Rectal smooth muscle tissue (tissue), 1 donor: ENCODE results near the gene CHST11.
A peak's percentile ranks its signal among the peaks of the same experiment; 100 is the strongest.

ENCODE experiments used
- H3K27ac ChIP-seq: one replicate; pipeline ENCODE4 v1.7.0; 2013; ENCODE audit warnings: low read depth, low read length, inconsistent platforms
- H3K27me3 ChIP-seq: one replicate; pipeline ENCODE4 v1.7.0; 2013; ENCODE audit warnings: low read length; ENCODE audit not compliant: control insufficient read depth, insufficient read depth
- H3K36me3 ChIP-seq: one replicate; pipeline ENCODE4 v1.7.0; 2013; ENCODE audit warnings: low read length; ENCODE audit not compliant: control insufficient read depth, insufficient read depth
- H3K4me1 ChIP-seq: one replicate; pipeline ENCODE4 v1.7.0; 2013; ENCODE audit warnings: low read length; ENCODE audit not compliant: control insufficient read depth, insufficient read depth
- H3K4me3 ChIP-seq: one replicate; pipeline ENCODE4 v1.7.0; 2013; ENCODE audit warnings: low read length
- H3K9ac ChIP-seq: one replicate; pipeline ENCODE4 v1.7.0; 2013; ENCODE audit warnings: low read length

The CHST11 gene

GRCh38 chr12:104455578-104456416, 951 bp upstream of the CHST11 start:
- H3K4me3 ChIP-seq, result peak overlapping the region; percentile 79
- peaks cover 2% of the 10 kb centered on the region for H3K4me1 ChIP-seq
- H3K9ac ChIP-seq, result peak overlapping the region; percentile 60
- H3K27ac ChIP-seq, result peak overlapping the region; percentile 31
- H3K36me3 ChIP-seq, result no peaks in the 10 kb centered on the region
- H3K27me3 ChIP-seq, result peaks cover 2% of the 10 kb centered on the region

- peak overlapping the region; percentile 53 for H3K9ac ChIP-seq
- peaks cover 2% of the 10 kb centered on the region for H3K27me3 ChIP-seq
- H3K4me3 ChIP-seq, result peak overlapping the region; percentile 79
- H3K36me3 ChIP-seq, result no peaks in the 10 kb centered on the region
- H3K27ac ChIP-seq, result peak overlapping the region; percentile 68
- peaks cover 2% of the 10 kb centered on the region for H3K4me1 ChIP-seq
Observed at GRCh38 chr12:104456950-104457745, 400 bp downstream of the CHST11 start.

DNA sequence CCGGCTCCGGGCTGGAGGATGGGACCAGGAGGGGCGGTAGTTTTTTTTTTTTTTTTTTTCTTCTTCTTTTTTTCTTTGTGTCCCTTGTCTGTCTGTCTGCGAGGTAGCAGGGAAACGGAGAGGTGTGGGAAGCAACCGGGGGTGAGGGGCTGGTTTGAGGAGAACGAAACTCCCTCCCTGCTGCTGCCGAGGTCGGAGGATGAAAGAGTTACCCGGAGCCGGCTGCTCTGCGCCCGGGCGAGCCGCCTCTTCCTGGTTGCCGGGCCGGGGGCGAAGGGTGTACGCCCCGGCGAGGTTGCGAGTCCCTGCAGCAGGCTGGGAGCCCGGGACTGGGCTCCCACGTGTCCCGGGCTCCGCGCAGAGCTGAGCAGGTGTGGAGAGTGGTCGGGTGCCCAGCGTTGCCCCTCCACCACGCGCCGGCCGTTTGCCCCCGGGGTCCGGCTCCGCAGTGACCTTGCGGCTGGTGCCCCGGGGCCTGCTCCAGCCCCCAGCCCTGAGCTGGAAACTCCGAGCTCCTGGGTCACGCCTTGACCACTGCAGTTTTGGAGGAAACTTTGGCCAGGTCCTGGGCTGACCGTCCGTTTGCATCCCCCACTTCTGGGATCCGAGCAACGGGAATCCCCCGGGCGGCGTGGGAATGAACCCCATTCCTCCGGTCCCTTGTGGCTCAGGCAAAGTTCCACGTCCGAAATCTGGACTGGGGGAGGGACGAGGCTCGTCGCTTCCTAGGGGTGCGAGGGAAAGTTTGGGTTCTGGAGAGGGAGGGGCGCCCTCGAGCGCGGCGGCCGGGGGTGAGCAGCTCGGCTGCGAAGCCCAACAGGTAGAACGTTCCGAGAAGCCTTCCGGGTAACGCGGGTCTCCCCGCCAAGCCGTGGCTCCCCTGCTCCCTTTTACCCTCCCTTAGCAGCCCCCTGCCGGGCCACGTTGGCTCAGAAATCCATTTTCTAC, 1.3 kb downstream of the CHST11 start:
- peaks cover 2% of the 10 kb centered on the region for H3K27me3 ChIP-seq
- H3K36me3 ChIP-seq, result no peaks in the 10 kb centered on the region
- H3K4me3 ChIP-seq, result peak overlapping the region; percentile 79
- H3K27ac ChIP-seq, result peak overlapping the region; percentile 68
- peak overlapping the region; percentile 53 for H3K9ac ChIP-seq
- H3K4me1 ChIP-seq, result peaks cover 2% of the 10 kb centered on the region

- Histone ChIP-seq H3K36me3 (no peaks in the 10 kb centered on the region), H3K4me1 (peaks cover 2% of the 10 kb centered on the region), H3K27ac (peak overlapping the region; percentile 33), H3K9ac (peak overlapping the region; percentile 0), H3K27me3 (peaks cover 2% of the 10 kb centered on the region), H3K4me3 (peak overlapping the region; percentile 79)
Observed at GRCh38 chr12:104458694-104459367, 2.1 kb downstream of the CHST11 start.

GRCh38 chr12:104459368-104459909, 2.7 kb downstream of the CHST11 start:
- peak overlapping the region; percentile 33 for H3K27ac ChIP-seq

GRCh38 chr12:104460041-104460719, 3.4 kb downstream of the CHST11 start:
- no peak overlapping the region for H3K9ac ChIP-seq
- H3K27ac ChIP-seq, result no peak overlapping the region
- no peak overlapping the region for H3K4me3 ChIP-seq
- peaks cover 2% of the 10 kb centered on the region for H3K27me3 ChIP-seq
- H3K4me1 ChIP-seq, result peaks cover 2% of the 10 kb centered on the region
- H3K36me3 ChIP-seq, result no peaks in the 10 kb centered on the region

More at GRCh38 chr12:104459368-104459909, 2.7 kb downstream of the CHST11 start:
- H3K9ac ChIP-seq, result no peak overlapping the region
- peak overlapping the region; percentile 79 for H3K4me3 ChIP-seq
- H3K4me1 ChIP-seq, result peaks cover 2% of the 10 kb centered on the region
- H3K36me3 ChIP-seq, result no peaks in the 10 kb centered on the region
- H3K27me3 ChIP-seq, result peaks cover 2% of the 10 kb centered on the region

DNA sequence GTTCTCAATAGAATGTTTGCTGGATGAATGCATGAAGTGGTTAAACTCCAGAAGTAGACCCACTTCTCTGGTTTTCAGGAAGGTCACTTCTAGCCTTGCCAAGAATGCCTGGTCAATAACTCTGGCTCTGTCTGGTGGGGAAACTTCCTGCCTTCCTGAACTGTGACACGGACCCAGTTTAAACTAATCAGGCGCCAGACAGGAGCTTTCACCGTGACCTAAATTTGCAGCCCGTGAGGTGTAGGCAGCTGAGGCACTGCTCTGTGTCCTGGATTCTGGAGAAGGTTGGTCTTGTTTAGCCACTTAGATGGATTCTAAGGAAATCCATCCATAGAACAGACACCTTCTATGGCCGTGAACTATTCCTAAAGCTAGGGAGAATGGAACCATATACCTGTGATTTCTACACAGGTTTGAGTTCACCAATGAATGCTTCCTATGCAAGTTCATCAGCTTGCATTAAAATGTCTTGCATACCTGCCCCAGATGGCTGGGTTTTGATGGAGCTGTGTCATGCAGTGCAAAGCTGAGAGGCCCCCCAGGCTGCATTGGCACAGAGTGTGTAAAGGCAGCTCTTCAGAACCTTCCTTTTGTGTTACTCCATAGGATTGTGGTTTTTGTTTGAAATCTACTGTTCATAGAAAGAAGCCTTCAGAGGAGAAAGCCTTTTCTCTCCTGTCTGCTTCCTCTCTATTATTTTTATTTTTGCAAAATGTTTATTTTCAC, 4.4 kb downstream of the CHST11 start:
- Histone ChIP-seq H3K4me1 (peaks cover 2% of the 10 kb centered on the region), H3K9ac (no peak overlapping the region), H3K27ac (no peak overlapping the region), H3K36me3 (no peaks in the 10 kb centered on the region), H3K27me3 (peaks cover 2% of the 10 kb centered on the region), H3K4me3 (peak overlapping the region; percentile 4)

DNA sequence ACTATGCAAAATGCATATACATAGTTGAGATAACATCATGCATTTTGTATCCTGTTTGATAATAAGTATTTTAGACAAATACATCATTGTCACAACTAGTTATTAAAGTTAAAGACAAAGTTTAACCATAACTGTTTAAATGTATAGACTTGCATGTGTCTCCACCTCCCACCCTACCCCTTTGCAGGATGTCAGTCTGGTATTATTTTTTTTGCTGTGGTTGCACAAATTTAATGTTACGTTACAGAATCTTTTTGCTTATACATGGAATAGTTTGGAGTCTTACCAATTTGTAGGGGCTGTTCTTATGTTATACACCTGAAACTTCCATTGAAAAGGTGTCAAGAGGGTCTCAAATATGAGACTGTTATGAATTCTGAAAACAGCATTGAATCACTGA, 5.6 kb downstream of the CHST11 start:
- H3K27ac ChIP-seq, result no peak overlapping the region
- H3K9ac ChIP-seq, result no peak overlapping the region
- peaks cover 2% of the 10 kb centered on the region for H3K27me3 ChIP-seq
- H3K4me1 ChIP-seq, result peaks cover 2% of the 10 kb centered on the region
- H3K4me3 ChIP-seq, result no peak overlapping the region
- no peaks in the 10 kb centered on the region for H3K36me3 ChIP-seq

- no peaks in the 10 kb centered on the region for H3K36me3 ChIP-seq
- H3K4me3 ChIP-seq, result no peak overlapping the region
- no peaks in the 10 kb centered on the region for H3K27me3 ChIP-seq
- H3K4me1 ChIP-seq, result peaks cover 2% of the 10 kb centered on the region
- no peak overlapping the region for H3K9ac ChIP-seq
- H3K27ac ChIP-seq, result no peak overlapping the region
Observed at GRCh38 chr12:104462931-104463339, 6.2 kb downstream of the CHST11 start.

DNA sequence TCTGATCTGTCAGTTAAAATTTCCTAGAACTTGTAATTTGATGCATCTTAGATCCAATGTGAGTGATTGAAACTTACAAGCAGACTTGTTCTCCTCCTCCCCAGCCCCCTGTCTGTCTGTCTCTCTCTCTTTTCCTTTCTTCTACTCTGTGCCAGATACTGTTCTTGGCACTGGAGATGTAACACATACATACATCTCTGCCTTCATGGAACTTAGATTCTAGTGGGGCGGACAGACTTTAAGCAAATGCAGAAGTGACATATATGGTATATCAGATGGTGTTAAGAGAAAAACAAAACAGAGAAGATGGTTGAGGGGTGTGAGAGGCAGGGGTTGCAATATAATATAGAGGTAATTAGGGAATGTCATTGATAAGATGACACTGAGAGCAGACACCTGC, 6.6 kb downstream of the CHST11 start:
- H3K27ac ChIP-seq, result no peak overlapping the region
- no peaks in the 10 kb centered on the region for H3K27me3 ChIP-seq
- H3K4me1 ChIP-seq, result peaks cover 2% of the 10 kb centered on the region
- H3K9ac ChIP-seq, result no peak overlapping the region
- H3K4me3 ChIP-seq, result no peak overlapping the region
- no peaks in the 10 kb centered on the region for H3K36me3 ChIP-seq
